PFSK-1 (cell line): Measurements from ENCODE around the gene IGSF9B.

Source experiments
- FOXP2 ChIP-seq: optimal IDR thresholded peaks from 2 replicates; pipeline ENCODE3; 2011; ENCODE audit warnings: borderline replicate concordance, control low read depth, inconsistent platforms; ENCODE audit not compliant: insufficient read depth; ENCODE audit errors: extremely low read length, extremely low read depth
- POLR2AphosphoS5 ChIP-seq: IDR thresholded peaks from 2 replicates; pipeline ENCODE4 v1.6.1; 2012; ENCODE audit warnings: low read depth, mild to moderate bottlenecking, control low read depth, low read length, moderate library complexity
- REST ChIP-seq, 2 experiments: IDR thresholded peaks; 2 replicates each; pipeline versions ENCODE4 v1.6.1 to v1.8.0; 2011 to 2012; ENCODE audit warnings: low read depth in 2 of 2, low read length in 2 of 2, control low read depth in 1 of 2, inconsistent platforms in 1 of 2, mild to moderate bottlenecking in 1 of 2, moderate library complexity in 1 of 2; ENCODE audit not compliant: insufficient read depth in 1 of 2
- SIN3A ChIP-seq: IDR thresholded peaks from 2 replicates; pipeline ENCODE4 v1.6.1; 2012; ENCODE audit warnings: mild to moderate bottlenecking, low read length, moderate library complexity, borderline replicate concordance; ENCODE audit not compliant: insufficient read depth
- TAF1 ChIP-seq: IDR thresholded peaks from 2 replicates; pipeline ENCODE4 v1.6.1; 2012; ENCODE audit warnings: low read length, control low read depth, borderline replicate concordance; ENCODE audit not compliant: insufficient read depth

- TF ChIP-seq TAF1: no peak
- TF ChIP-seq REST (IDR thresholded peaks at IDR 0.05; ENCODE audit: insufficient read depth in 1 of 2, low read depth in 2 of 2, low read length in 2 of 2): no peak
- no peak for TF ChIP-seq POLR2AphosphoS5
- TF ChIP-seq FOXP2: no peak
- no peak for TF ChIP-seq SIN3A
These were observed 15.1 kb upstream of the IGSF9B start for GRCh38 chr11:133971881-133972280.
